ENCODE data around the gene SNTG2. TPM values are rescaled to one million over a fixed set of nuclear protein-coding genes. Genes with fewer than 3 reads are reported as not detected.

Gene SNTG2
- total and polyA plus RNA-seq, 11 donors, result 0.19 to 3.2 (median 0.93) TPM

GRCh38 chr2:1324884-1325283 lies 374.2 kb downstream of the SNTG2 start:
- H3K27me3 ChIP-seq, result peaks cover 0 to 4% (median 0%) of the 10 kb centered on the region in 9 donors
- ATAC-seq (no peak), DNase-seq (no peak)
- H3K9me3 ChIP-seq, result no peaks in the 10 kb centered on the region
- TF ChIP-seq POLR2A (IDR thresholded peaks at IDR 0.05) (no peak), CTCF (IDR thresholded peaks at IDR 0.05) (no peak)
- H3K27ac ChIP-seq, result no peak overlapping the region
- 76 to 85% (median 83%) methylated on average over 2 of the region's 2 CpGs for WGBS, 4 donors
- H3K36me3 ChIP-seq, result no peaks in the 10 kb centered on the region
- no peaks in the 10 kb centered on the region for H3K4me1 ChIP-seq
- no peak overlapping the region for H3K4me3 ChIP-seq
- intact Hi-C loops (cut with DNase I), result no loop called here

GRCh38 chr2:1328684-1329083 lies 378.0 kb downstream of the SNTG2 start:
- 80 to 92% (median 87%) methylated on average over 5 of the region's 5 CpGs for whole genome bisulfite sequencing, 4 donors
- ATAC-seq (no peak), DNase-seq (no peak)

GRCh38 chr2:1339388-1340140 lies 388.9 kb downstream of the SNTG2 start:
- Histone ChIP-seq H3K36me3 (no peaks in the 10 kb centered on the region), H3K4me3 (no peak overlapping the region), H3K27ac (no peak overlapping the region), H3K9me3 (peaks cover 0 to 12% (median 0%) of the 10 kb centered on the region in 12 donors), H3K27me3 (peaks cover 0 to 7% (median 0%) of the 10 kb centered on the region in 9 donors), H3K4me1 (no peaks in the 10 kb centered on the region)
- WGBS, 4 donors, result 60 to 67% (median 63%) methylated on average over 5 to 10 of the region's 10 CpGs
- no peak for TF ChIP-seq POLR2A (IDR thresholded peaks at IDR 0.05)
- no peak for TF ChIP-seq CTCF (IDR thresholded peaks at IDR 0.05)
- intact Hi-C loops (cut with DNase I), result loop anchor here in 1 of 10 donors (5.0 kb wide), 1 partner anchor 33 kb away; no protein-coding TSS in a partner anchor
- ATAC-seq (no peak), DNase-seq (no peak)

More at GRCh38 chr2:1328684-1329083, 378.0 kb downstream of the SNTG2 start:
- H3K27ac ChIP-seq, result no peak overlapping the region
- no peak for TF ChIP-seq CTCF (IDR thresholded peaks at IDR 0.05)
- peaks cover 0 to 4% (median 0%) of the 10 kb centered on the region in 9 donors for H3K27me3 ChIP-seq
- peaks cover 0 to 11% (median 0%) of the 10 kb centered on the region in 12 donors for H3K9me3 ChIP-seq
- H3K4me1 ChIP-seq, result no peaks in the 10 kb centered on the region
- intact Hi-C loops (cut with DNase I), result no loop called here
- no peaks in the 10 kb centered on the region for H3K36me3 ChIP-seq
- no peak overlapping the region for H3K4me3 ChIP-seq

- Histone ChIP-seq H3K27me3 (peaks cover 0 to 7% (median 0%) of the 10 kb centered on the region in 9 donors), H3K36me3 (no peaks in the 10 kb centered on the region), H3K4me1 (no peaks in the 10 kb centered on the region), H3K4me3 (no peak overlapping the region), H3K27ac (no peak overlapping the region), H3K9me3 (peaks cover 0 to 12% (median 0%) of the 10 kb centered on the region in 12 donors)
- ATAC-seq, result no peak
- no peak for DNase-seq
- 62 to 77% (median 76%) methylated on average over 5 of the region's 5 CpGs for WGBS, 4 donors
- no peak for TF ChIP-seq POLR2A (IDR thresholded peaks at IDR 0.05)
- TF ChIP-seq CTCF (IDR thresholded peaks at IDR 0.05), result no peak
- intact Hi-C loops (cut with DNase I), result no loop called here
Measured at GRCh38 chr2:1340141-1340512, 389.5 kb downstream of the SNTG2 start.

All from heart left ventricle (tissue), 16 donors.